ENCODE measurements around the gene WDR86. TPM values are rescaled to one million over a fixed set of nuclear protein-coding genes. Genes with fewer than 3 reads are reported as not detected.

The WDR86 gene
- total and polyA plus RNA-seq, 2 of the 8 experiments (the other 6 are each of a cell fraction or from before 2014, with no cell fraction given): 12.7 to 15.8 TPM

- DNase-seq (ENCODE audit: low read depth in 1 of 2, low spot score in 2 of 2) (no peak), FAIRE-seq (no peak)
- Histone ChIP-seq H2BK5ac (ENCODE audit: low read depth, low read length) (no peak overlapping the region), H3K4me2 (ENCODE audit: insufficient read depth in 1 of 2, low read depth in 2 of 2, low read length in 2 of 2) (no peak overlapping the region), H2BK12ac (ENCODE audit: low read depth, low read length) (no peak overlapping the region), H3K9me3 (ENCODE audit: insufficient read depth in 2 of 2, low read depth in 1 of 2, low read length in 1 of 2) (no peaks in the 10 kb centered on the region), H3K9ac (replicated peaks in 1 of 4; ENCODE audit: extremely low read depth in 1 of 4, low read depth in 3 of 4, low read length in 3 of 4) (no peak overlapping the region), H3K23me2 (ENCODE audit: low read depth, low read length) (peaks cover 3% of the 10 kb centered on the region), H2AFZ (ENCODE audit: low read length) (no peak overlapping the region), H3K79me1 (ENCODE audit: low read depth, low read length) (no peaks in the 10 kb centered on the region; the same call in 1 of the 2 replicates), H3K79me2 (ENCODE audit: control insufficient read depth in 1 of 2, insufficient read depth in 2 of 2, low read length in 2 of 2) (no peaks in the 10 kb centered on the region), H2BK15ac (ENCODE audit: low read length) (no peak overlapping the region), H2BK120ac (replicated peaks; ENCODE audit: low read depth, low read length) (no peak overlapping the region), H2AK5ac (ENCODE audit: low read depth, low read length) (no peak overlapping the region), H3K4me3 (ENCODE audit: extremely low read depth in 1 of 4, insufficient read depth in 2 of 4, low read depth in 3 of 4, low read length in 4 of 4) (no peak overlapping the region), H2BK20ac (ENCODE audit: low read length) (no peak overlapping the region), H3K23ac (ENCODE audit: insufficient read length) (no peak overlapping the region), H3K4ac (replicated peaks; ENCODE audit: insufficient read length, low read depth, low read length) (no peak overlapping the region), H3K27me3 (replicated peaks in 1 of 4; ENCODE audit: control insufficient read depth in 3 of 4, extremely low read depth in 1 of 4, insufficient read depth in 3 of 4, low read length in 3 of 4) (peaks cover 0 to 4% (median 3%) of the 10 kb centered on the region in 4 experiments; a peak in 4 of 7 replicates), H4K91ac (replicated peaks; ENCODE audit: insufficient read length, low read length) (no peak overlapping the region), H4K20me1 (replicated peaks in 1 of 2; ENCODE audit: control insufficient read depth in 1 of 2, insufficient read depth in 2 of 2, low read length in 2 of 2) (peaks cover 0 to 2% of the 10 kb centered on the region in 2 experiments), H3K36me3 (ENCODE audit: control insufficient read depth in 2 of 4, insufficient read depth in 4 of 4, low read length in 3 of 4) (no peaks in the 10 kb centered on the region; a peak in 1 of 8 replicates), H3K27ac (ENCODE audit: low read depth, low read length) (no peak overlapping the region), H4K5ac (ENCODE audit: insufficient read length, low read depth, low read length) (no peak overlapping the region), H3K56ac (replicated peaks; ENCODE audit: insufficient read length, low read depth, low read length) (no peak overlapping the region), H3K18ac (ENCODE audit: extremely low read depth, low read length) (no peak overlapping the region), H3K4me1 (replicated peaks in 1 of 4; ENCODE audit: control insufficient read depth in 3 of 4, insufficient read depth in 4 of 4, low read length in 3 of 4) (peaks cover 2 to 19% (median 11%) of the 10 kb centered on the region in 4 experiments), H3K14ac (ENCODE audit: insufficient read length) (no peak overlapping the region), H4K8ac (ENCODE audit: extremely low read depth, insufficient read depth, low read length) (no peak overlapping the region)
- POLR2A ChIA-PET (ENCODE audit: partially characterized antibody): no interaction called here
- WGBS, 2 experiments (ENCODE audit: extremely low coverage in 1 of 2, insufficient coverage in 1 of 2, insufficient read length in 1 of 2, insufficient replicate concordance in 2 of 2, low coverage in 1 of 2, low lambda C conversion rate in 2 of 2, missing lambda C conversion rate in 1 of 2): 95% methylated on average over 9 of the region's 9 CpGs; no CpG with 5 or more reads in 1 of the 2 experiments
- CTCF ChIA-PET (ENCODE audit: partially characterized antibody): interaction anchor here (2.2 kb wide), 1 partner anchor 45 kb away, joined by 6 read pairs; no protein-coding TSS in a partner anchor
- TF ChIP-seq RNF2 (IDR thresholded peaks at IDR 0.05; ENCODE audit: borderline replicate concordance, low read depth, low read length, missing control alignments, poor library complexity, severe bottlenecking) (no peak), CHD1 (IDR thresholded peaks at IDR 0.05; ENCODE audit: low read depth, low read length) (no peak)
- TF ChIP-seq, protein P1, sequence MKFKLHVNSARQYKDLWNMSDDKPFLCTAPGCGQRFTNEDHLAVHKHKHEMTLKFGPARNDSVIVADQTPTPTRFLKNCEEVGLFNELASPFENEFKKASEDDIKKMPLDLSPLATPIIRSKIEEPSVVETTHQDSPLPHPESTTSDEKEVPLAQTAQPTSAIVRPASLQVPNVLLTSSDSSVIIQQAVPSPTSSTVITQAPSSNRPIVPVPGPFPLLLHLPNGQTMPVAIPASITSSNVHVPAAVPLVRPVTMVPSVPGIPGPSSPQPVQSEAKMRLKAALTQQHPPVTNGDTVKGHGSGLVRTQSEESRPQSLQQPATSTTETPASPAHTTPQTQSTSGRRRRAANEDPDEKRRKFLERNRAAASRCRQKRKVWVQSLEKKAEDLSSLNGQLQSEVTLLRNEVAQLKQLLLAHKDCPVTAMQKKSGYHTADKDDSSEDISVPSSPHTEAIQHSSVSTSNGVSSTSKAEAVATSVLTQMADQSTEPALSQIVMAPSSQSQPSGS (IDR thresholded peaks at IDR 0.05; ENCODE audit: low read length): no peak
Measured at GRCh38 chr7:151403764-151404163, 6.1 kb downstream of the WDR86 start.
